WTC11 (cell line): ENCODE measurements around the gene LRMDA. TPM values are rescaled to one million over a fixed set of nuclear protein-coding genes. Genes with fewer than 3 reads are reported as not detected.
A peak's percentile ranks its signal among the peaks of the same experiment; 100 is the strongest.

Source experiments
- ATAC-seq: fragments of 200-7000 bp; cut with Tn5 transposase; 2 replicates; pipeline ENCODE4 v1.10.0; 2021; ENCODE audit warnings: mild to moderate bottlenecking, moderate library complexity
- CTCF ChIA-PET: fragments of 300-600 bp; sonication (Branson Sonifier 250); formaldehyde crosslinking; loops from one replicate; lab custom pipeline; 2021; ENCODE audit warnings: antibody characterized with exemption; lab: Charles Lee
- POLR2A ChIA-PET: fragments of 350-600 bp; sonication (Branson Sonifier 250); formaldehyde crosslinking; loops from one replicate; lab custom pipeline; 2021; ENCODE audit warnings: antibody characterized with exemption; lab: Charles Lee
- DNase-seq: peaks from one replicate; pipeline ENCODE4 v3.0.0; 2021; ENCODE audit warnings: low spot score
- H3K27ac Mint-ChIP-seq: 2 replicates; pipeline ENCODE4 v1.8.0; 2021; ENCODE audit warnings: mixed read lengths
- H3K27me3 Mint-ChIP-seq: 2 replicates; pipeline ENCODE4 v1.8.0; 2021; ENCODE audit warnings: low read depth, mild to moderate bottlenecking, moderate library complexity, mixed read lengths
- H3K36me3 Mint-ChIP-seq: 2 replicates; pipeline ENCODE4 v1.8.0; 2021; ENCODE audit warnings: mixed read lengths
- H3K4me1 Mint-ChIP-seq: 2 replicates; pipeline ENCODE4 v1.8.0; 2022; ENCODE audit warnings: mixed read lengths
- H3K4me3 Mint-ChIP-seq: 2 replicates; pipeline ENCODE4 v1.8.0; 2021; ENCODE audit warnings: mild to moderate bottlenecking, moderate library complexity, mixed read lengths
- H3K9me3 Mint-ChIP-seq: 2 replicates; pipeline ENCODE4 v1.8.0; 2021; ENCODE audit warnings: mixed read lengths
- CREM ChIP-seq: sonication (generic); formaldehyde crosslinking; IDR thresholded peaks from 2 replicates; pipeline ENCODE4 v1.8.1; 2022; ENCODE audit warnings: mild to moderate bottlenecking, missing genetic modification reagents, moderate library complexity
- ESRRA ChIP-seq: sonication (generic); formaldehyde crosslinking; IDR thresholded peaks from 2 replicates; pipeline ENCODE4 v1.8.1; 2022; ENCODE audit warnings: mild to moderate bottlenecking, missing genetic modification reagents, borderline replicate concordance
- HMGXB4 ChIP-seq: sonication (generic); formaldehyde crosslinking; IDR thresholded peaks from 2 replicates; pipeline ENCODE4 v1.8.1; 2023; ENCODE audit warnings: mild to moderate bottlenecking, moderate library complexity, missing genetic modification reagents
- IRF1 ChIP-seq: sonication (generic); formaldehyde crosslinking; IDR thresholded peaks from 2 replicates; pipeline ENCODE4 v1.8.0; 2023; ENCODE audit warnings: missing genetic modification reagents
- MAX ChIP-seq: sonication (generic); formaldehyde crosslinking; IDR thresholded peaks from 2 replicates; pipeline ENCODE4 v1.8.0; 2022; ENCODE audit warnings: mild to moderate bottlenecking, missing genetic modification reagents
- MXD4 ChIP-seq: fragments of 250-450 bp; sonication (Bioruptor Pico); IDR thresholded peaks from 2 replicates; pipeline ENCODE4 v1.8.0; 2021; ENCODE audit warnings: mild to moderate bottlenecking, moderate library complexity, borderline replicate concordance
- STAT6 ChIP-seq: sonication (generic); formaldehyde crosslinking; conservative IDR thresholded peaks from 2 replicates; pipeline ENCODE4 v1.8.1; 2023; ENCODE audit warnings: mild to moderate bottlenecking, low read depth, missing genetic modification reagents, moderate library complexity
- TCF7 ChIP-seq: sonication (generic); formaldehyde crosslinking; IDR thresholded peaks from 2 replicates; pipeline ENCODE4 v1.8.0; 2022; ENCODE audit warnings: mild to moderate bottlenecking, low read depth, missing genetic modification reagents, moderate library complexity
- USF2 ChIP-seq: sonication (generic); formaldehyde crosslinking; IDR thresholded peaks from 2 replicates; pipeline ENCODE4 v1.8.1; 2023; ENCODE audit warnings: mild to moderate bottlenecking, missing genetic modification reagents, moderate library complexity
- ZNF263 ChIP-seq: sonication (generic); formaldehyde crosslinking; IDR thresholded peaks from 2 replicates; pipeline ENCODE4 v1.8.1; 2022; ENCODE audit warnings: low read depth, mild to moderate bottlenecking, moderate library complexity, missing genetic modification reagents
- ZNF281 ChIP-seq: sonication (generic); formaldehyde crosslinking; IDR thresholded peaks from 2 replicates; pipeline ENCODE4 v1.8.0; 2023; ENCODE audit warnings: mild to moderate bottlenecking, missing genetic modification reagents
- ZNF423 ChIP-seq: fragments of 250-450 bp; sonication (Bioruptor Pico); IDR thresholded peaks from 2 replicates; pipeline ENCODE4 v2.1.2; 2022; ENCODE audit warnings: mild to moderate bottlenecking, moderate library complexity
- ZNF532 ChIP-seq: fragments of 250-450 bp; sonication (Bioruptor Pico); IDR thresholded peaks from 2 replicates; pipeline ENCODE4 v1.9.0; 2021; ENCODE audit warnings: mild to moderate bottlenecking, borderline replicate concordance
- total RNA-seq: library from RNA; stranded (reverse); gene quantifications from 3 replicates; pipeline ENCODE4 v1.2.3, GENCODE V29; 2021

Gene LRMDA
- total RNA-seq, 1 experiment from 2014 or later = 0.92 TPM

- H3K4me1 Mint-ChIP-seq = peaks cover 34% of the 10 kb centered on the region
- POLR2A ChIA-PET = no interaction called here
- peak; percentile 0; the same call in 1 of the 2 replicates for ATAC-seq
Measured at GRCh38 chr10:75398692-75399460, 32.5 kb upstream of the LRMDA start.

More at GRCh38 chr10:75398692-75399460, 32.5 kb upstream of the LRMDA start:
- Mint-ChIP-seq H3K9me3 (no peaks in the 10 kb centered on the region), H3K27ac (no peak overlapping the region), H3K27me3 (peaks cover 97% of the 10 kb centered on the region), H3K4me3 (peak overlapping the region; percentile 74), H3K36me3 (no peaks in the 10 kb centered on the region)
- DNase-seq = peak; percentile 57
- TF ChIP-seq ZNF281 (no peak), CREM (no peak), USF2 (CRISPR knock-in tag) (0 out of 2 replicates have a peak, but pooled peaks have one; percentile 6), HMGXB4 (CRISPR knock-in tag) (no peak), ZNF423 (CRISPR knock-in tag) (no peak), MAX (peak; percentile 57), IRF1 (CRISPR knock-in tag) (no peak), TCF7 (no peak), ZNF532 (no peak), ESRRA (CRISPR knock-in tag) (0 out of 2 replicates have a peak, but pooled peaks have one; percentile 42), ZNF263 (CRISPR knock-in tag) (peak; percentile 62; the same call in 1 of the 2 replicates), STAT6 (CRISPR knock-in tag) (no peak), MXD4 (CRISPR knock-in tag) (no peak)
- CTCF ChIA-PET = interaction anchor here (0.6 to 4.2 kb wide), 12 partner anchors 11 to 905 kb away, joined by 3 to 30 read pairs (median 4); no protein-coding TSS in a partner anchor
